HepG2 (cell line): ENCODE results near the gene ZSCAN2. TPM values are rescaled to one million over a fixed set of nuclear protein-coding genes. Genes with fewer than 3 reads are reported as not detected.

Experiments
- ARID2 ChIP-seq: sonication (generic); formaldehyde crosslinking; IDR thresholded peaks from 2 replicates; pipeline ENCODE4 v1.8.1; 2022; ENCODE audit warnings: mild to moderate bottlenecking, missing genetic modification reagents, borderline replicate concordance
- CCDC6 ChIP-seq: sonication (generic); formaldehyde crosslinking; IDR thresholded peaks from 2 replicates; pipeline ENCODE4 v1.8.1; 2022; ENCODE audit warnings: mild to moderate bottlenecking, missing genetic modification reagents, moderate library complexity
- GATAD2A ChIP-seq: IDR thresholded peaks from 2 replicates; pipeline ENCODE4 v1.6.1; 2016
- GLI4 ChIP-seq: sonication (generic); formaldehyde crosslinking; IDR thresholded peaks from 2 replicates; pipeline ENCODE4 v1.5.1; 2020; ENCODE audit warnings: missing genetic modification reagents, mild to moderate bottlenecking, moderate library complexity, borderline replicate concordance
- HDAC1 ChIP-seq: sonication (generic); formaldehyde crosslinking; IDR thresholded peaks from 2 replicates; pipeline ENCODE4 v1.5.1; 2020; ENCODE audit warnings: mild to moderate bottlenecking, missing genetic modification reagents
- HNRNPL ChIP-seq: fragments of 200-400 bp; formaldehyde crosslinking; IDR thresholded peaks from 2 replicates; pipeline ENCODE4 v1.6.1; 2017; ENCODE audit warnings: mild to moderate bottlenecking, low read depth, low read length
- KDM5B ChIP-seq: sonication (generic); formaldehyde crosslinking; IDR thresholded peaks from 2 replicates; pipeline ENCODE4 v1.4.0; 2020; ENCODE audit warnings: missing genetic modification reagents, mild to moderate bottlenecking, borderline replicate concordance
- MYC ChIP-seq: sonication (generic); formaldehyde crosslinking; IDR thresholded peaks from 2 replicates; pipeline ENCODE4 v1.9.0; 2021; ENCODE audit warnings: missing genetic modification reagents, borderline replicate concordance
- REL ChIP-seq: sonication (generic); formaldehyde crosslinking; conservative IDR thresholded peaks from 2 replicates; pipeline ENCODE4 v1.8.0; 2022; ENCODE audit warnings: mild to moderate bottlenecking, missing genetic modification reagents, moderate library complexity
- REPIN1 ChIP-seq: sonication (generic); formaldehyde crosslinking; IDR thresholded peaks from 2 replicates; pipeline ENCODE4 v1.8.0; 2022; ENCODE audit warnings: missing genetic modification reagents, low read depth, mild to moderate bottlenecking, borderline replicate concordance
- SIN3B ChIP-seq: fragments of 150-350 bp; IDR thresholded peaks from 2 replicates; pipeline ENCODE4 v1.6.1; 2014; ENCODE audit warnings: low read length
- SRY ChIP-seq: sonication (generic); formaldehyde crosslinking; IDR thresholded peaks from 2 replicates; pipeline ENCODE4 v1.8.0; 2022; ENCODE audit warnings: mild to moderate bottlenecking, missing genetic modification reagents
- TOPORS ChIP-seq: sonication (generic); formaldehyde crosslinking; IDR thresholded peaks from 2 replicates; pipeline ENCODE4 v1.8.0; 2023; ENCODE audit warnings: mild to moderate bottlenecking, missing genetic modification reagents
- ZBTB1 ChIP-seq: sonication (generic); formaldehyde crosslinking; IDR thresholded peaks from 2 replicates; pipeline ENCODE4 v1.4.0; 2020; ENCODE audit warnings: missing genetic modification reagents, borderline replicate concordance
- ZNF367 ChIP-seq: sonication (generic); formaldehyde crosslinking; IDR thresholded peaks from 2 replicates; pipeline ENCODE4 v1.4.0; 2020; ENCODE audit warnings: missing genetic modification reagents, borderline replicate concordance
- ZSCAN25 ChIP-seq: sonication (generic); formaldehyde crosslinking; IDR thresholded peaks from 2 replicates; pipeline ENCODE4 v1.8.0; 2022; ENCODE audit warnings: mild to moderate bottlenecking, missing genetic modification reagents
- polyA plus RNA-seq, 8 experiments: library from polyadenylated mRNA; depleted of rRNA in 3 of 8; stranded (reverse) in 7 of 8; unstranded in 1 of 8; fragments of >200 nt; fragmentation: Illumina TruSeq in 4 of 8; extraction: Trizol in 4 of 8; gene quantifications; 2 replicates each; pipeline versions ENCODE4 v1.2.1 to v1.2.3, GENCODE V29; 2011 to 2016; ENCODE audit warnings: low read depth in 4 of 8, missing spikeins in 1 of 8, mixed read lengths in 1 of 8; ENCODE audit not compliant: insufficient read depth in 1 of 8
- total RNA-seq, 5 experiments: library from RNA; depleted of rRNA; stranded (reverse); fragments of >200 nt; fragmentation: Illumina TruSeq; extraction: Trizol; gene quantifications; 2 replicates each; pipeline ENCODE4 v1.2.3, GENCODE V29; 2016; ENCODE audit warnings: low read depth in 1 of 5
- TF ChIP-seq, protein P1 (sequence below): sonication (generic); formaldehyde crosslinking; conservative IDR thresholded peaks from 2 replicates; pipeline ENCODE4 v1.4.0; 2020; ENCODE audit warnings: missing genetic modification reagents
- TF ChIP-seq, protein P2 (sequence below): sonication (generic); formaldehyde crosslinking; IDR thresholded peaks from 2 replicates; pipeline ENCODE4 v1.8.0; 2022; ENCODE audit warnings: mild to moderate bottlenecking, missing genetic modification reagents, borderline replicate concordance
- TF ChIP-seq, protein P3 (sequence below): sonication (generic); formaldehyde crosslinking; IDR thresholded peaks from 2 replicates; pipeline ENCODE4 v1.4.0; 2020; ENCODE audit warnings: mild to moderate bottlenecking, missing genetic modification reagents
- TF ChIP-seq, protein P4 (sequence below): fragments of 450-650 bp; IDR thresholded peaks from 2 replicates; pipeline ENCODE4 v1.6.1; 2016

Gene ZSCAN2
- total and polyA plus RNA-seq, 2 of the 13 experiments (the other 11 are each of a cell fraction or from before 2014, with no cell fraction given) = 11.4 to 21.5 TPM

DNA sequence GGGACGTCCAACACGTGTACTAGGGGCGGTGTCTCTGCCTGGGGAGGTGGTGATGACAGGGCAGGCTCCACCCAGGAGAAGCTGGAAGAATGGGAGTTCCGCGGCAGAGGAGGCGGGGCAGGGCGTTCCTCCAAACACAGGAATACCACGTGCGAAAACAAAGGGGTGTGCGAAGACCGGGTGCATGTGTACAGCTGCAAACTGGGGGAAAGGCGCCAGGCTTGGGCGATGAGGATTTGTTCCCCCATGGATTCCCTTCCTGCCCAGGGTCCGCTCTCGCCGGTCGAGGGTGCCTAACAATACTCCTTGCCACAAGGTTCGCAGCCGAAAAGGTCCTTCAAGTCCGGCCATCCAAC is 500 bp upstream of the ZSCAN2 start (continued):
- TF ChIP-seq, protein P1, sequence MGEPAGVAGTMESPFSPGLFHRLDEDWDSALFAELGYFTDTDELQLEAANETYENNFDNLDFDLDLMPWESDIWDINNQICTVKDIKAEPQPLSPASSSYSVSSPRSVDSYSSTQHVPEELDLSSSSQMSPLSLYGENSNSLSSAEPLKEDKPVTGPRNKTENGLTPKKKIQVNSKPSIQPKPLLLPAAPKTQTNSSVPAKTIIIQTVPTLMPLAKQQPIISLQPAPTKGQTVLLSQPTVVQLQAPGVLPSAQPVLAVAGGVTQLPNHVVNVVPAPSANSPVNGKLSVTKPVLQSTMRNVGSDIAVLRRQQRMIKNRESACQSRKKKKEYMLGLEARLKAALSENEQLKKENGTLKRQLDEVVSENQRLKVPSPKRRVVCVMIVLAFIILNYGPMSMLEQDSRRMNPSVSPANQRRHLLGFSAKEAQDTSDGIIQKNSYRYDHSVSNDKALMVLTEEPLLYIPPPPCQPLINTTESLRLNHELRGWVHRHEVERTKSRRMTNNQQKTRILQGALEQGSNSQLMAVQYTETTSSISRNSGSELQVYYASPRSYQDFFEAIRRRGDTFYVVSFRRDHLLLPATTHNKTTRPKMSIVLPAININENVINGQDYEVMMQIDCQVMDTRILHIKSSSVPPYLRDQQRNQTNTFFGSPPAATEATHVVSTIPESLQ = no peak
- TF ChIP-seq TOPORS (CRISPR knock-in tag) = 0 out of 2 replicates have a peak, but pooled peaks have one; percentile 68
- no peak for TF ChIP-seq ZSCAN25 (CRISPR knock-in tag)
- TF ChIP-seq SRY (CRISPR knock-in tag) = peak; percentile 17; the same call in 1 of the 2 replicates
- TF ChIP-seq HNRNPL = no peak
- TF ChIP-seq CCDC6 (CRISPR knock-in tag) = peak; percentile 22; the same call in 1 of the 2 replicates
- TF ChIP-seq, protein P2, sequence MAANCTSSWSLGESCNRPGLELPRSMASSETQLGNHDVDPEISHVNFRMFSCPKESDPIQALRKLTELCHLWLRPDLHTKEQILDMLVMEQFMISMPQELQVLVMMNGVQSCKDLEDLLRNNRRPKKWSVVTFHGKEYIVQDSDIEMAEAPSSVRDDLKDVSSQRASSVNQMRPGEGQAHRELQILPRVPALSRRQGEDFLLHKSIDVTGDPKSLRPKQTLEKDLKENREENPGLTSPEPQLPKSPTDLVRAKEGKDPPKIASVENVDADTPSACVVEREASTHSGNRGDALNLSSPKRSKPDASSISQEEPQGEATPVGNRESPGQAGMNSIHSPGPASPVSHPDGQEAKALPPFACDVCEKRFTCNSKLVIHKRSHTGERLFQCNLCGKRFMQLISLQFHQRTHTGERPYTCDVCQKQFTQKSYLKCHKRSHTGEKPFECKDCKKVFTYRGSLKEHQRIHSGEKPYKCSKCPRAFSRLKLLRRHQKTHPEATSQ (CRISPR knock-in tag) = 0 out of 2 replicates have a peak, but pooled peaks have one; percentile 52
- TF ChIP-seq REL (CRISPR knock-in tag) = 0 out of 2 replicates have a peak, but pooled peaks have one; percentile 49
- 0 out of 2 replicates have a peak, but pooled peaks have one; percentile 43 for TF ChIP-seq ARID2 (CRISPR knock-in tag)
- TF ChIP-seq GLI4 (CRISPR knock-in tag) = no peak
- peak; percentile 70; the same call in 1 of the 2 replicates for TF ChIP-seq MYC (CRISPR knock-in tag)
- TF ChIP-seq ZNF367 = 0 out of 2 replicates have a peak, but pooled peaks have one; percentile 58
- TF ChIP-seq KDM5B (CRISPR knock-in tag) = no peak
- TF ChIP-seq, protein P3, sequence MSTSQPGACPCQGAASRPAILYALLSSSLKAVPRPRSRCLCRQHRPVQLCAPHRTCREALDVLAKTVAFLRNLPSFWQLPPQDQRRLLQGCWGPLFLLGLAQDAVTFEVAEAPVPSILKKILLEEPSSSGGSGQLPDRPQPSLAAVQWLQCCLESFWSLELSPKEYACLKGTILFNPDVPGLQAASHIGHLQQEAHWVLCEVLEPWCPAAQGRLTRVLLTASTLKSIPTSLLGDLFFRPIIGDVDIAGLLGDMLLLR (CRISPR knock-in tag) = peak; percentile 43; the same call in 1 of the 2 replicates
- peak; percentile 49; the same call in 1 of the 2 replicates for TF ChIP-seq REPIN1
- TF ChIP-seq, protein P4, sequence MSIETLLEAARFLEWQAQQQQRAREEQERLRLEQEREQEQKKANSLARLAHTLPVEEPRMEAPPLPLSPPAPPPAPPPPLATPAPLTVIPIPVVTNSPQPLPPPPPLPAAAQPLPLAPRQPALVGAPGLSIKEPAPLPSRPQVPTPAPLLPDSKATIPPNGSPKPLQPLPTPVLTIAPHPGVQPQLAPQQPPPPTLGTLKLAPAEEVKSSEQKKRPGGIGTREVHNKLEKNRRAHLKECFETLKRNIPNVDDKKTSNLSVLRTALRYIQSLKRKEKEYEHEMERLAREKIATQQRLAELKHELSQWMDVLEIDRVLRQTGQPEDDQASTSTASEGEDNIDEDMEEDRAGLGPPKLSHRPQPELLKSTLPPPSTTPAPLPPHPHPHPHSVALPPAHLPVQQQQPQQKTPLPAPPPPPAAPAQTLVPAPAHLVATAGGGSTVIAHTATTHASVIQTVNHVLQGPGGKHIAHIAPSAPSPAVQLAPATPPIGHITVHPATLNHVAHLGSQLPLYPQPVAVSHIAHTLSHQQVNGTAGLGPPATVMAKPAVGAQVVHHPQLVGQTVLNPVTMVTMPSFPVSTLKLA = peak; percentile 89
- TF ChIP-seq SIN3B = no peak
- TF ChIP-seq HDAC1 (CRISPR knock-in tag) = peak; percentile 58
- TF ChIP-seq GATAD2A = 0 out of 2 replicates have a peak, but pooled peaks have one; percentile 6
- no peak for TF ChIP-seq ZBTB1 (CRISPR knock-in tag)
